ENCODE results near the gene GALNT10. TPM values are rescaled to one million over a fixed set of nuclear protein-coding genes. Genes with fewer than 3 reads are reported as not detected.

GALNT10 gene
- total and polyA plus RNA-seq, 10 of the 15 experiments (the other 5 are each of a cell fraction or from before 2014, with no cell fraction given) = 3.9 to 35.4 (median 15.5) TPM

GRCh38 chr5:154408811-154409210, 218.3 kb downstream of the GALNT10 start:
- Histone ChIP-seq H3K9me3 (replicated peaks; ENCODE audit: control insufficient read depth, insufficient read depth, low read length) (no peaks in the 10 kb centered on the region), H3K27ac (ENCODE audit: control insufficient read depth, insufficient read depth) (no peak overlapping the region), H3K36me3 (ENCODE audit: control insufficient read depth in 2 of 2, insufficient read depth in 2 of 2, low read length in 1 of 2) (peaks cover 0 to 9% of the 10 kb centered on the region in 2 experiments; a peak in 2 of 4 replicates), H3K4me1 (ENCODE audit: control insufficient read depth, insufficient read depth, low read length) (peaks cover 4% of the 10 kb centered on the region; the same call in 1 of the 2 replicates), H3K4me3 (no peak overlapping the region), H3K27me3 (replicated peaks in 1 of 2; ENCODE audit: control insufficient read depth in 2 of 2, insufficient read depth in 2 of 2, low read length in 1 of 2) (no peaks in the 10 kb centered on the region), H3K4me2 (ENCODE audit: control insufficient read depth, insufficient read depth) (no peak overlapping the region), H3K9ac (ENCODE audit: control insufficient read depth, insufficient read depth, low read length) (no peak overlapping the region), H4K20me1 (ENCODE audit: control insufficient read depth, insufficient read depth) (no peaks in the 10 kb centered on the region), H3K79me2 (ENCODE audit: control insufficient read depth, insufficient read depth, low read length) (no peaks in the 10 kb centered on the region), H2AFZ (ENCODE audit: control insufficient read depth, low read depth, low read length) (no peak overlapping the region)
- in situ Hi-C loops (cut with MboI) (no loop called here), intact Hi-C loops (cut with micrococcal nuclease; ENCODE audit: unreplicated experiment) (no loop called here)
- no TSS peak for BruUV-seq (replicated peaks)
- FAIRE-seq = no peak
- ChIA-PET CTCF (interaction anchor here (1.0 to 6.3 kb wide), 5 partner anchors 75 to 336 kb away, joined by 3 to 71 read pairs (median 5); partner anchors contain the start of gene GALNT10), POLR2A (no interaction called here), RAD21 (ENCODE audit: unreplicated experiment) (interaction anchor here (1.2 to 1.7 kb wide), 2 partner anchors 171 to 336 kb away, joined by 3 read pairs; no protein-coding TSS in a partner anchor), SMC1A (ENCODE audit: uncharacterized antibody, unreplicated experiment) (interaction anchor here (7.5 kb wide), 1 partner anchor 334 kb away, joined by 129 read pairs; no protein-coding TSS in a partner anchor)
- no peak for DNase-seq (ENCODE audit: low read depth, low spot score)
- WGBS (ENCODE audit: insufficient coverage, insufficient replicate concordance, low lambda C conversion rate, missing lambda C conversion rate) = 98% methylated on average over 6 of the region's 6 CpGs
- no peak for ATAC-seq
- TF ChIP-seq ZZZ3 (IDR thresholded peaks at IDR 0.05; ENCODE audit: control insufficient read depth, insufficient read length, low read depth) (no peak), IRF5 (IDR thresholded peaks at IDR 0.05; ENCODE audit: borderline replicate concordance) (no peak), RAD21 (IDR thresholded peaks at IDR 0.05; ENCODE audit: insufficient read depth, low read depth, low read length) (no peak), HSF1 (IDR thresholded peaks at IDR 0.05; ENCODE audit: low read depth, low read length) (no peak), CUX1 (IDR thresholded peaks at IDR 0.05; ENCODE audit: insufficient replicate concordance, low read depth, low read length) (no peak), E2F4 (IDR thresholded peaks at IDR 0.05; ENCODE audit: low read depth, low read length) (no peak), EZH2 (IDR thresholded peaks at IDR 0.05; ENCODE audit: borderline replicate concordance, control insufficient read depth, low read depth, low read length) (no peak), NR2C2 (IDR thresholded peaks at IDR 0.05; ENCODE audit: borderline replicate concordance, control insufficient read depth, insufficient read length, low read depth) (no peak), ZNF24 (IDR thresholded peaks at IDR 0.05) (no peak)
